Measurements from ENCODE around the gene USP12.

Gene USP12

DNA sequence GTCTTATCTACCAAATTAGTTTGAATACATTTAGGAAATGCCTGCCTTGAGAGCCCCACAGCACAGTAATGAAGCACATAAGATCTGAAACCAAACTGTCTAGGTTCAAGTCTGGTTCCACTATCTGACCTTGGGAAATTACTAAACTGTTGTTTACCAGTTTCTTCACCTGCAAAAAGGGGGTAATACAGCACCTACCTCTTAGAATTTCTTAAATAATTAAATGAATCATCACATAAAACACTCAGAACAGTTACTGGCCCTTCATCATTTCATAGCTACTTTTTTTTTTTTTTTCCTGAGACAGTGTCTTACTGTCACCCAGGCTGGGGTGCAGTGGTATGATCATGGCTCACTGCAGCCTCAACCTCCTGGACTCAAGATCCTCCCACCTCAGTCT, 59.6 kb downstream of the USP12 start:
- no peaks in the 10 kb centered on the region for H3K27me3 ChIP-seq (ENCODE audit: control insufficient read depth, insufficient read depth, low read length, poor library complexity, severe bottlenecking)
- H3K9me3 ChIP-seq (ENCODE audit: control insufficient read depth, low read length) = no peaks in the 10 kb centered on the region
- H3K4me1 ChIP-seq (ENCODE audit: control insufficient read depth, insufficient read depth, low read length) = no peaks in the 10 kb centered on the region
- H3K27ac ChIP-seq (ENCODE audit: insufficient read depth, low read depth, low read length, poor library complexity, severe bottlenecking) = no peak overlapping the region
- H3K4me3 ChIP-seq (ENCODE audit: insufficient read depth, low read depth, low read length) = no peak overlapping the region
- no peaks in the 10 kb centered on the region for H3K36me3 ChIP-seq (ENCODE audit: control insufficient read depth, insufficient read depth, low read length)

DNA sequence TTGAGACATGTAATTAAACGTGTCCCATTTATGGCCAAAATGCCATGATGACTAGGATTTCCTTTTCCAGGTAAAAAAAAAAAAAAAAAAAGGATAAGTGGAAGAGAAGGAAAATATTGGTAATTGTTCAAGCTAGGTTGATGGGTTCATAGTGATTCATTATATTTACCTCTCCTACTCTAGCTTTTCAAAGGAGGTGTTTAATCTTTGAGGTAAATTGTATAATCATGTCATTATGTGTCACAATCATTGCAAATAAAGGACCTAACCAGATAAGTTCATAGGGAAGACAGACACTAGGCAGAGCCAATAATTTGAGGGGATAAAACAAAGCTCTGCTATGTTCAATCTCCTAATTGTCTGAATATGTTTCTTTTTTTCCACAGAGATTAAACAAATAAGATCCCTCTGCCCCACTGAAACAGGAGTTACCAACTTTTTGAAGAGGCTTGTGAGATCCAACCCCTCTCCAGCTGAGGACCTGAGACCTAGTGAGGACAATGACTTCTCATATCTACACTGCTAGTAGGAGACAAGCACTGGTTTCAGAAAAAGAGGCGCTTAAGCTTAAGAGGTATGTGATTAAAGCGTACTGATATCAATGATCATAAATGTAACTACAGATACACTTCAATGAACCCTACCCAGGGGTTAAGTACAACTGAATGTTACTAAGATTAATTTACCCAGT, 61.4 kb downstream of the USP12 start:
- no peaks in the 10 kb centered on the region for H3K9me3 ChIP-seq (ENCODE audit: control insufficient read depth, low read length)
- H3K27ac ChIP-seq (ENCODE audit: insufficient read depth, low read depth, low read length, poor library complexity, severe bottlenecking) = no peak overlapping the region
- no peaks in the 10 kb centered on the region for H3K36me3 ChIP-seq (ENCODE audit: control insufficient read depth, insufficient read depth, low read length)
- 93 to 96% methylated on average over 1 of the region's 3 CpGs for WGBS, 2 experiments
- H3K4me3 ChIP-seq (ENCODE audit: insufficient read depth, low read depth, low read length) = no peak overlapping the region
- no peaks in the 10 kb centered on the region for H3K4me1 ChIP-seq (ENCODE audit: control insufficient read depth, insufficient read depth, low read length)
- H3K27me3 ChIP-seq (ENCODE audit: control insufficient read depth, insufficient read depth, low read length, poor library complexity, severe bottlenecking) = no peaks in the 10 kb centered on the region

- Histone ChIP-seq H3K4me1 (ENCODE audit: control insufficient read depth, insufficient read depth, low read length) (no peaks in the 10 kb centered on the region), H3K27ac (ENCODE audit: insufficient read depth, low read depth, low read length, poor library complexity, severe bottlenecking) (no peak overlapping the region), H3K9me3 (ENCODE audit: control insufficient read depth, low read length) (no peaks in the 10 kb centered on the region), H3K27me3 (ENCODE audit: control insufficient read depth, insufficient read depth, low read length, poor library complexity, severe bottlenecking) (no peaks in the 10 kb centered on the region), H3K4me3 (ENCODE audit: insufficient read depth, low read depth, low read length) (no peak overlapping the region), H3K36me3 (ENCODE audit: control insufficient read depth, insufficient read depth, low read length) (no peaks in the 10 kb centered on the region)
- 91 to 100% methylated on average over 2 to 5 of the region's 5 CpGs for WGBS, 2 experiments
Observed at GRCh38 chr13:27106144-27106543, 65.5 kb downstream of the USP12 start.

DNA sequence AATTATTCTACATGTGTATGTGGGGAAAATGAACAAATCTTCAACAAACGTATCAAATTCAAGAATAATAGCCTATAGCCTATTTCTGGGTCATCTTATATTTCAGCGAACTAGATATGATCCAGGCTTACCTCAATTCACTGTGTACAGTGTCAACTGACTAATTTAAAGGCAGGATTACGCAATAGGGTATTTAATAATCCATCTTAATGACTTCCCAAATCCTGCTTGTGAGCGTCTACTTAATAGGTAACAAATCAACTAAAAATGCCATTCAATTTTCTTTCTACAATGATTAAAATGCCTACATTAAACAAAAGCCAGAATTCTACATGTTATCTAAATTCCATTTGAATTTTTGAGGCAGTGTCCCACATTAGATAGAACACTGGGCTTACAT, 67.0 kb downstream of the USP12 start:
- H3K4me1 ChIP-seq (ENCODE audit: control insufficient read depth, insufficient read depth, low read length) = no peaks in the 10 kb centered on the region
- H3K9me3 ChIP-seq (ENCODE audit: control insufficient read depth, low read length) = no peaks in the 10 kb centered on the region
- 73% methylated on average over 4 of the region's 4 CpGs for WGBS, 2 experiments
- H3K27ac ChIP-seq (ENCODE audit: insufficient read depth, low read depth, low read length, poor library complexity, severe bottlenecking) = no peak overlapping the region
- no peak overlapping the region for H3K4me3 ChIP-seq (ENCODE audit: insufficient read depth, low read depth, low read length)
- H3K36me3 ChIP-seq (ENCODE audit: control insufficient read depth, insufficient read depth, low read length) = no peaks in the 10 kb centered on the region
- no peaks in the 10 kb centered on the region for H3K27me3 ChIP-seq (ENCODE audit: control insufficient read depth, insufficient read depth, low read length, poor library complexity, severe bottlenecking)

DNA sequence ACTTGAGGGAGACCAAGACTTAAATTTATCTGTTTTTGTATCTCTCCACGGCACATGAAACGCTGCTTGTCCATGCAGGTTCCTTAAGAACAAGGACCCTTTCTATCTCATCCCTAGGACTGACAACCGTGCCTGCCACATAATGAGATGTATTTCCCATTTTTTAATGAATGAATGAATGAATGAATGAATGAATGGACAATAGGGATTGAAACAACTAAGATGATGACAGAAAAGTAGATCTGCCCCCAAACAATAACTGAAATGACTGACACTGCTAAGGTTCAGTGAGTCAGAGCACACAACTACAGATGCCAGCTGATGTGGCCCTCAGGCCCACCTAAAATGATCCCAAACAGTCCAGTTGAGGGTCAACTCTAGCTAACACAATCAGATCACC, 69.8 kb downstream of the USP12 start:
- WGBS, 2 experiments = 96 to 97% methylated on average over 3 of the region's 3 CpGs
- no peaks in the 10 kb centered on the region for H3K27me3 ChIP-seq (ENCODE audit: control insufficient read depth, insufficient read depth, low read length, poor library complexity, severe bottlenecking)
- H3K4me1 ChIP-seq (ENCODE audit: control insufficient read depth, insufficient read depth, low read length) = no peaks in the 10 kb centered on the region
- no peak overlapping the region for H3K4me3 ChIP-seq (ENCODE audit: insufficient read depth, low read depth, low read length)
- no peaks in the 10 kb centered on the region for H3K9me3 ChIP-seq (ENCODE audit: control insufficient read depth, low read length)
- no peak overlapping the region for H3K27ac ChIP-seq (ENCODE audit: insufficient read depth, low read depth, low read length, poor library complexity, severe bottlenecking)
- H3K36me3 ChIP-seq (ENCODE audit: control insufficient read depth, insufficient read depth, low read length) = no peaks in the 10 kb centered on the region

- Histone ChIP-seq H3K27me3 (ENCODE audit: control insufficient read depth, insufficient read depth, low read length, poor library complexity, severe bottlenecking) (no peaks in the 10 kb centered on the region), H3K4me1 (ENCODE audit: control insufficient read depth, insufficient read depth, low read length) (no peaks in the 10 kb centered on the region), H3K36me3 (ENCODE audit: control insufficient read depth, insufficient read depth, low read length) (no peaks in the 10 kb centered on the region), H3K4me3 (ENCODE audit: insufficient read depth, low read depth, low read length) (no peak overlapping the region), H3K9me3 (ENCODE audit: control insufficient read depth, low read length) (no peaks in the 10 kb centered on the region), H3K27ac (ENCODE audit: insufficient read depth, low read depth, low read length, poor library complexity, severe bottlenecking) (no peak overlapping the region)
- 75% methylated on average over 1 of the region's 1 CpG; no CpG with 5 or more reads in 1 of the 2 experiments for WGBS, 2 experiments
Observed at GRCh38 chr13:27101289-27101688, 70.3 kb downstream of the USP12 start.

DNA sequence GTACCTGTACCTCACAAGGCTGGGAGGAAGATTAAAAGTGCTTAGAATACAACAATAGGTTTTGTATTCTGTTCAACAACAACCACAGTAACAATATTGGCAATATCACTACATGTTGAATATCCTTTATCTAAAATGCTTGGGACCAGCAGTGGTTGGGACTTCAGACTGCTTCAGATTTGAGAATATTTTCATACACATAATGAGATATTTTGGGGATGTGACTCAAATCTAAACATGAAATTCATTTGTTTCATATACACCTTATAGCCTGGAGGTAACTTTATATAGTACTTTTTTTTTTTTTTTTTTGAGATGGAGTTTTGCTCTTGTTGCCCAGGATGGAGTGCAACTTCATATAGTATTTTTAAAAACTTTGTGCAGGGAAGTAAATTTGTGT, 73.9 kb downstream of the USP12 start:
- H3K27me3 ChIP-seq (ENCODE audit: control insufficient read depth, insufficient read depth, low read length, poor library complexity, severe bottlenecking) = no peaks in the 10 kb centered on the region
- H3K36me3 ChIP-seq (ENCODE audit: control insufficient read depth, insufficient read depth, low read length) = no peaks in the 10 kb centered on the region
- H3K4me1 ChIP-seq (ENCODE audit: control insufficient read depth, insufficient read depth, low read length) = no peaks in the 10 kb centered on the region
- H3K4me3 ChIP-seq (ENCODE audit: insufficient read depth, low read depth, low read length) = no peak overlapping the region
- H3K27ac ChIP-seq (ENCODE audit: insufficient read depth, low read depth, low read length, poor library complexity, severe bottlenecking) = no peak overlapping the region
- H3K9me3 ChIP-seq (ENCODE audit: control insufficient read depth, low read length) = no peaks in the 10 kb centered on the region

- Histone ChIP-seq H3K4me3 (ENCODE audit: insufficient read depth, low read depth, low read length) (no peak overlapping the region), H3K36me3 (ENCODE audit: control insufficient read depth, insufficient read depth, low read length) (no peaks in the 10 kb centered on the region), H3K27ac (ENCODE audit: insufficient read depth, low read depth, low read length, poor library complexity, severe bottlenecking) (no peak overlapping the region), H3K9me3 (ENCODE audit: control insufficient read depth, low read length) (no peaks in the 10 kb centered on the region), H3K4me1 (ENCODE audit: control insufficient read depth, insufficient read depth, low read length) (no peaks in the 10 kb centered on the region), H3K27me3 (ENCODE audit: control insufficient read depth, insufficient read depth, low read length, poor library complexity, severe bottlenecking) (no peaks in the 10 kb centered on the region)
- 94 to 96% methylated on average over 4 of the region's 4 CpGs for WGBS, 2 experiments
Observed at GRCh38 chr13:27091451-27091850, 80.2 kb downstream of the USP12 start.

GRCh38 chr13:27088619-27089018, 83.0 kb downstream of the USP12 start:
- no peak overlapping the region for H3K27ac ChIP-seq (ENCODE audit: insufficient read depth, low read depth, low read length, poor library complexity, severe bottlenecking)
- no peaks in the 10 kb centered on the region for H3K9me3 ChIP-seq (ENCODE audit: control insufficient read depth, low read length)
- H3K36me3 ChIP-seq (ENCODE audit: control insufficient read depth, insufficient read depth, low read length) = no peaks in the 10 kb centered on the region
- no peaks in the 10 kb centered on the region for H3K27me3 ChIP-seq (ENCODE audit: control insufficient read depth, insufficient read depth, low read length, poor library complexity, severe bottlenecking)
- 91 to 93% methylated on average over 3 of the region's 3 CpGs for WGBS, 2 experiments
- no peak overlapping the region for H3K4me3 ChIP-seq (ENCODE audit: insufficient read depth, low read depth, low read length)
- H3K4me1 ChIP-seq (ENCODE audit: control insufficient read depth, insufficient read depth, low read length) = no peaks in the 10 kb centered on the region

- no peaks in the 10 kb centered on the region for H3K9me3 ChIP-seq (ENCODE audit: control insufficient read depth, low read length)
- no peak overlapping the region for H3K27ac ChIP-seq (ENCODE audit: insufficient read depth, low read depth, low read length, poor library complexity, severe bottlenecking)
- no peak overlapping the region for H3K4me3 ChIP-seq (ENCODE audit: insufficient read depth, low read depth, low read length)
- 90 to 93% methylated on average over 6 of the region's 6 CpGs for WGBS, 2 experiments
- H3K36me3 ChIP-seq (ENCODE audit: control insufficient read depth, insufficient read depth, low read length) = no peaks in the 10 kb centered on the region
- H3K4me1 ChIP-seq (ENCODE audit: control insufficient read depth, insufficient read depth, low read length) = no peaks in the 10 kb centered on the region
- H3K27me3 ChIP-seq (ENCODE audit: control insufficient read depth, insufficient read depth, low read length, poor library complexity, severe bottlenecking) = no peaks in the 10 kb centered on the region
Observed at GRCh38 chr13:27086599-27087265, 84.9 kb downstream of the USP12 start.
